HepG2 (cell line): ENCODE measurements around the gene CCND1. TPM values are rescaled to one million over a fixed set of nuclear protein-coding genes. Genes with fewer than 3 reads are reported as not detected.

ENCODE experiments used
- DR1 ChIP-seq: sonication (generic); formaldehyde crosslinking; IDR thresholded peaks from 2 replicates; pipeline ENCODE4 v1.8.0; 2021; ENCODE audit warnings: mild to moderate bottlenecking, missing genetic modification reagents, inconsistent platforms
- FOXO1 ChIP-seq: sonication (generic); formaldehyde crosslinking; IDR thresholded peaks from 2 replicates; pipeline ENCODE4 v1.4.0; 2020; ENCODE audit warnings: missing genetic modification reagents
- GMEB2 ChIP-seq: IDR thresholded peaks from 2 replicates; pipeline ENCODE4 v1.6.1; 2016; ENCODE audit warnings: missing biosample characterization, missing genetic modification reagents, low read depth
- MAX ChIP-seq: IDR thresholded peaks from 2 replicates; pipeline ENCODE4 v1.6.1; 2012; ENCODE audit warnings: inconsistent platforms
- MTA3 ChIP-seq: sonication (generic); formaldehyde crosslinking; IDR thresholded peaks from 2 replicates; pipeline ENCODE4 v1.4.0; 2020; ENCODE audit warnings: missing genetic modification reagents
- NCOR1 ChIP-seq: fragments of 200-600 bp; sonication (generic); IDR thresholded peaks from 2 replicates; pipeline ENCODE4 v1.7.0; 2017; ENCODE audit warnings: antibody characterized with exemption, low read length, borderline replicate concordance
- RFXANK ChIP-seq: IDR thresholded peaks from 2 replicates; pipeline ENCODE4 v1.6.1; 2016
- RXRA ChIP-seq: sonication (generic); formaldehyde crosslinking; IDR thresholded peaks from 2 replicates; pipeline ENCODE4 v1.5.1; 2020; ENCODE audit warnings: missing genetic modification reagents
- SP140L ChIP-seq: sonication (generic); formaldehyde crosslinking; IDR thresholded peaks from 2 replicates; pipeline ENCODE4 v1.4.0; 2020; ENCODE audit warnings: missing genetic modification reagents, borderline replicate concordance
- ZBTB33 ChIP-seq: sonication (generic); formaldehyde crosslinking; IDR thresholded peaks from 2 replicates; pipeline ENCODE4 v1.4.0; 2020; ENCODE audit warnings: missing genetic modification reagents
- ZKSCAN5 ChIP-seq: sonication (generic); formaldehyde crosslinking; IDR thresholded peaks from 2 replicates; pipeline ENCODE4 v1.5.1; 2020; ENCODE audit warnings: mild to moderate bottlenecking, missing genetic modification reagents
- ZNF503 ChIP-seq: sonication (generic); formaldehyde crosslinking; IDR thresholded peaks from 2 replicates; pipeline ENCODE4 v1.4.0; 2020; ENCODE audit warnings: missing genetic modification reagents
- ZNF687 ChIP-seq: sonication (generic); formaldehyde crosslinking; IDR thresholded peaks from 2 replicates; pipeline ENCODE4 v1.5.1; 2020; ENCODE audit warnings: mild to moderate bottlenecking, missing genetic modification reagents, moderate library complexity
- ZNF768 ChIP-seq: sonication (generic); formaldehyde crosslinking; IDR thresholded peaks from 2 replicates; pipeline ENCODE4 v1.4.0; 2020; ENCODE audit warnings: missing genetic modification reagents
- polyA plus RNA-seq, 8 experiments: library from polyadenylated mRNA; depleted of rRNA in 3 of 8; stranded (reverse) in 7 of 8; unstranded in 1 of 8; fragments of >200 nt; fragmentation: Illumina TruSeq in 4 of 8; extraction: Trizol in 4 of 8; gene quantifications; 2 replicates each; pipeline versions ENCODE4 v1.2.1 to v1.2.3, GENCODE V29; 2011 to 2016; ENCODE audit warnings: low read depth in 4 of 8, missing spikeins in 1 of 8, mixed read lengths in 1 of 8; ENCODE audit not compliant: insufficient read depth in 1 of 8
- total RNA-seq, 5 experiments: library from RNA; depleted of rRNA; stranded (reverse); fragments of >200 nt; fragmentation: Illumina TruSeq; extraction: Trizol; gene quantifications; 2 replicates each; pipeline ENCODE4 v1.2.3, GENCODE V29; 2016; ENCODE audit warnings: low read depth in 1 of 5

Gene CCND1
- total and polyA plus RNA-seq, 2 of the 13 experiments (the other 11 are each of a cell fraction or from before 2014, with no cell fraction given), result 107 to 136 TPM

- no peak for TF ChIP-seq GMEB2 (CRISPR knock-in tag)
- peak; percentile 71 for TF ChIP-seq ZNF768
- 0 out of 2 replicates have a peak, but pooled peaks have one; percentile 42 for TF ChIP-seq RFXANK (CRISPR knock-in tag)
- peak; percentile 84 for TF ChIP-seq ZBTB33 (CRISPR knock-in tag)
- TF ChIP-seq DR1 (CRISPR knock-in tag), result peak; percentile 37; the same call in 1 of the 2 replicates
- no peak for TF ChIP-seq FOXO1
- TF ChIP-seq ZNF687, result peak; percentile 67
- TF ChIP-seq SP140L (CRISPR knock-in tag), result no peak
- 0 out of 2 replicates have a peak, but pooled peaks have one; percentile 20 for TF ChIP-seq ZNF503
- TF ChIP-seq MTA3 (CRISPR knock-in tag), result no peak
- peak; percentile 65; the same call in 1 of the 2 replicates for TF ChIP-seq RXRA (CRISPR knock-in tag)
- peak; percentile 24 for TF ChIP-seq MAX
- no peak for TF ChIP-seq NCOR1
- TF ChIP-seq ZKSCAN5 (CRISPR knock-in tag), result no peak
- TF ChIP-seq, all 625 proteins: peak for 89
These were observed 29.3 kb downstream of the CCND1 start (continued) for GRCh38 chr11:69670158-69670845.
